Measurements from ENCODE around the gene CCDC169. TPM values are rescaled to one million over a fixed set of nuclear protein-coding genes. Genes with fewer than 3 reads are reported as not detected.
"Not testable (repeated sequence)": the region's sequence is repeated elsewhere in the genome, so short reads cannot be mapped to it uniquely, and the experiment has no call there.

The CCDC169 gene
- total and polyA plus RNA-seq, 3 experiments from 2014 or later = not detected

DNA sequence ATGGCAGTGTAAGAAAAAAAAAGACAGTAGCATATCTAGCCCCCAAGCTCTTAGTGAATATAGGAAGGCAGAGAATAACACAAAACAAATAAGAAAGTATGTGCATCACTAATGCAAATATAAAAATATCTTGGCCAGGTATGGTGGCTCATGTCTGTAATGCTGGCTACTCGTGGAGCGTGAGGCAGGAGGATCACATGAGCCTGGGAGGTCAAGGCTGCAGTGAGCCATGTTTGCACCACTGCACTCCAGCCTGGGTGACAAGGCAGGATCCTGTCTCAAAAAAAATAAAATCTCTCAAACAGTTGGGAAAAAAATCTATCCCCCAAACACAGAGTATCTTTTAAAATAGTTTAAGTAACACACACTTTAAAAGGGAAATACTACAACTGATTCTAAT lies 31.2 kb upstream of the CCDC169 start:
- Mint-ChIP-seq H3K4me3 (no peak overlapping the region), H3K36me3 (peaks cover 0 to 18% (median 0%) of the 10 kb centered on the region in 3 donors), H3K27ac (peak overlapping the region in 1 of 8 donors; percentile 7), H3K4me1 (peaks cover 2 to 7% (median 4%) of the 10 kb centered on the region in 3 donors), H3K9me3 (no peaks in the 10 kb centered on the region), H3K27me3 (peaks cover 0 to 2% of the 10 kb centered on the region in 2 donors)
- Histone ChIP-seq H3K27ac (ENCODE audit: low read depth, low read length) (no peak overlapping the region), H3K4me1 (ENCODE audit: insufficient read depth, low read length) (no peaks in the 10 kb centered on the region), H3K36me3 (ENCODE audit: insufficient read depth, low read length) (peaks cover 14% of the 10 kb centered on the region), H3K4me3 (ENCODE audit: low read length) (no peak overlapping the region), H3K9me3 (ENCODE audit: low read length) (no peaks in the 10 kb centered on the region), H3K27me3 (ENCODE audit: insufficient read depth, low read length, poor library complexity, severe bottlenecking) (no peaks in the 10 kb centered on the region)
- no peak for DNase-seq
- ChIA-PET POLR2A (no interaction called here), CTCF (no interaction called here)

DNA sequence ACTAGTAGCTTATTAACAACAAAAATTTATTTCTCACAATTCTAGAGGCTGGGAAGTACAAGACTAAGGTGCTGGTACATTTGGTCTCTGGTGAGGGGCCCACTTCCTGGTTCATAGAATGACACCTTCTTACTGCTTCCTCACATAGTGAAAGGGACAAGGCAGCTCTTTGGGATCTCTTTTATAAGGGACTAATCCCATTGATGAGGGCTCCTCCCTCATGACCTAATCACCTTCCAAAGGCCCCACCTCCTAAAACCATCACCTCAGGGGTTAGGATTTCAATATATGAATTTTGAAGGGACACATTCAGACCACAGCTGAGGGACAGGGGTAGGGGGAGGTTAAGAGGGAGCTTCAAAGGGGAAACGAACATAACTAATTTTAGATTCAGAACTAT lies 28.3 kb upstream of the CCDC169 start:
- H3K9me3 ChIP-seq (ENCODE audit: low read length) = no peaks in the 10 kb centered on the region
- Mint-ChIP-seq H3K36me3 (peaks cover 0 to 15% (median 0%) of the 10 kb centered on the region in 3 donors), H3K4me3 (no peak overlapping the region), H3K27me3 (no peaks in the 10 kb centered on the region), H3K27ac (no peak overlapping the region), H3K4me1 (no peaks in the 10 kb centered on the region), H3K9me3 (peaks cover 0 to 4% (median 0%) of the 10 kb centered on the region in 5 donors)
- no peak overlapping the region for H3K4me3 ChIP-seq (ENCODE audit: low read length)
- no peak overlapping the region for H3K27ac ChIP-seq (ENCODE audit: low read depth, low read length)
- CTCF ChIA-PET = no interaction called here
- no peak for DNase-seq
- POLR2A ChIA-PET = no interaction called here
- peaks cover 11% of the 10 kb centered on the region for H3K36me3 ChIP-seq (ENCODE audit: insufficient read depth, low read length)
- no peaks in the 10 kb centered on the region for H3K4me1 ChIP-seq (ENCODE audit: insufficient read depth, low read length)
- H3K27me3 ChIP-seq (ENCODE audit: insufficient read depth, low read length, poor library complexity, severe bottlenecking) = no peaks in the 10 kb centered on the region

DNA sequence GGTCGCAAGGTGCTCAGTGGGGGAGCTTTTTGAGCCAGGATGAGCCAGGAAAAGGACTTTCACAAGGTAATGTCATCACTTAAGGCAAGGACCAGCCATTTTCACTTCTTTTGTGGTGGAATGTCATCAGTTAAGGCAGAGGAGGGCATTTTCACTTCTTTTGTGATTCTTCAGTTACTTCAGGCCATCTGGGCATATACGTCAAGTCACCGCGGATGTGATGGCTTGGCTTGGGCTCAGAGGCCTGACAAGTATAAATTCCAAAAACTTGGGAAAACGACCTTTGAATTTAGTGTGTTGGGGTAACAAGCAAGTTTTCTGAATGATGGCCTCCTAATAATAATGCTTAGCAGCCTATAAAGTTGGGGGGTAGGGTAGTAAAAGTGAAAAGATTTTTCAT lies 27.3 kb upstream of the CCDC169 start:
- H3K4me3 ChIP-seq (ENCODE audit: low read length); CTCF ChIA-PET; H3K4me3 Mint-ChIP-seq; H3K27ac ChIP-seq (ENCODE audit: low read depth, low read length); H3K27me3 Mint-ChIP-seq; H3K9me3 Mint-ChIP-seq; POLR2A ChIA-PET; H3K4me1 ChIP-seq (ENCODE audit: insufficient read depth, low read length); H3K4me1 Mint-ChIP-seq; H3K36me3 ChIP-seq (ENCODE audit: insufficient read depth, low read length); DNase-seq; H3K9me3 ChIP-seq (ENCODE audit: low read length); H3K27ac Mint-ChIP-seq; H3K27me3 ChIP-seq (ENCODE audit: insufficient read depth, low read length, poor library complexity, severe bottlenecking): not testable (repeated sequence)
- H3K36me3 Mint-ChIP-seq = peaks cover 0 to 15% (median 0%) of the 10 kb centered on the region in 3 donors

DNA sequence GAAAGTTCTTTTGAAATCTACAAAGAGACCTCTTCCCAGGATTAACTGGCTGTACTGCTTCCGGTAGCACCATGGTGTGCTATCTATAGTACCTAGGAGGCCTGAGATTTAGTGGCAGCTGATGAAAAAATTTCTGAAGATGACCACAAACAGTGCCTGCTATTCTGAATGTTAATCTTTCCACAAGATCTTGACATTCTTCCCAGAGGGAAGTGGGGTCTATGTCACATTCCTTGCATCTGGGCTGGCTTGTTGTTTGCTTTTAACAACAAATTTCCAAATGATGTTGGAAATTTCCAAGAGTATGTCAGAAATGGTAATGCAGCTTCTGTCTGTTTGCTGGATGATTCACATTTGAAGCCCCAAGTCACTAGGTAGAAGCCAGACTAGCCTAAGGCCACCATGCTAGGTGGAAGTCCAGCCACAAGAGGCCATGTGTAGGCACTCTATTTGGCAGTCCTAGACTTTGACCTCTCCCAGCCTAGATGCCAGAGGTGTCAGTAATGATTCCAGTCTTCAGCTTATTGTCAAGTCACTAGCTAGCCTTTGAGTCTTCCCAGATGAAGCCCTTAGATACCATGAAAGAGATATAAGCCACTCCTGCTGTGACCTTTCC lies 26.4 kb upstream of the CCDC169 start:
- no peaks in the 10 kb centered on the region for H3K27me3 ChIP-seq (ENCODE audit: insufficient read depth, low read length, poor library complexity, severe bottlenecking)
- peaks cover 0 to 4% (median 0%) of the 10 kb centered on the region in 5 donors for H3K9me3 Mint-ChIP-seq
- DNase-seq = no peak
- H3K27ac ChIP-seq (ENCODE audit: low read depth, low read length) = no peak overlapping the region
- peaks cover 10% of the 10 kb centered on the region for H3K36me3 ChIP-seq (ENCODE audit: insufficient read depth, low read length)
- H3K4me3 Mint-ChIP-seq = no peak overlapping the region
- CTCF ChIA-PET = no interaction called here
- POLR2A ChIA-PET = no interaction called here
- H3K4me3 ChIP-seq (ENCODE audit: low read length) = no peak overlapping the region
- H3K27ac Mint-ChIP-seq = no peak overlapping the region
- H3K4me1 ChIP-seq (ENCODE audit: insufficient read depth, low read length) = no peaks in the 10 kb centered on the region
- H3K4me1 Mint-ChIP-seq = no peaks in the 10 kb centered on the region
- no peaks in the 10 kb centered on the region for H3K9me3 ChIP-seq (ENCODE audit: low read length)
- peaks cover 0 to 15% (median 0%) of the 10 kb centered on the region in 3 donors for H3K36me3 Mint-ChIP-seq
- no peaks in the 10 kb centered on the region for H3K27me3 Mint-ChIP-seq

DNA sequence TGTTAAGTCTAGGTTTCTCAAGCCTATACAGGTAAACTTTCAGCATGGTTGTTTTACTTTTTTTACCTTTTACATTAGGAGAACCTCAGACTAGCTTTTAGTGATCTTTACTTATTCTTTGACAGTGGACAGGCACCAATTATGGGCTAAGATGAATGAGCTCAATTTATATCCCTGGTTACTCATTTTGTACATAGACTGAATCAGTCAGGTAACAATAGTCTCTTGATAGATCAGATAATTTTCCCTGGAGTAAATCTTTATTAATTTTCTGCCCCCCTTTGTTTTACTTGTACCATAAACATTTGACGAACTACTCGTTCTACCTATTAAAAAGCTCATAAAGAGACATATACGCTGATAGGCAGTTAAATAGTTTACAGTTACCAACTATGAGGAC lies 25.8 kb upstream of the CCDC169 start:
- no peak for DNase-seq
- no peak overlapping the region for H3K27ac Mint-ChIP-seq

DNA sequence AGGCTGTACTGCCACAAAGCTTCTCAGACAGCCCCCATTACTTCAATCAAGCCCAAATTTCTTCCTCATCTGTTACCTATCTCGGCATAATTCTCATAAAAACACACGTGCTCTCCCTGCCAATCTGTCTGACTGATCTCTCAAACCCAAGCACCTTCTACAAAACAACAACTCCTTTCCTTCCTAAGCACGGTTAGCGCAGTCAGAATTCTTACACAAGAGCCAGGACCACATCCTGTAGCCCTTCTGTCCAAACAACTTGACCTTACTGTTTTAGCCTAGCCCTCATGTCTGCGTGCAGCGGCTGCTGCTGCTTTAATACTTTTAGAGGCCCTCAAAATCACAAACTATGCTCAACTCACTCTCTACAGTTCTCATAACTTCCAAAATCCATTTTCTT lies 22.2 kb upstream of the CCDC169 start:
- POLR2A ChIA-PET; H3K36me3 Mint-ChIP-seq; H3K27me3 Mint-ChIP-seq; H3K27ac ChIP-seq (ENCODE audit: low read depth, low read length); H3K27me3 ChIP-seq (ENCODE audit: insufficient read depth, low read length, poor library complexity, severe bottlenecking); DNase-seq; H3K4me3 Mint-ChIP-seq; CTCF ChIA-PET; H3K9me3 ChIP-seq (ENCODE audit: low read length); H3K27ac Mint-ChIP-seq; H3K4me1 Mint-ChIP-seq; H3K36me3 ChIP-seq (ENCODE audit: insufficient read depth, low read length); H3K9me3 Mint-ChIP-seq; H3K4me1 ChIP-seq (ENCODE audit: insufficient read depth, low read length); H3K4me3 ChIP-seq (ENCODE audit: low read length): not testable (repeated sequence)

More for the DNA sequence above, 25.8 kb upstream of the CCDC169 start:
- Mint-ChIP-seq H3K9me3 (peaks cover 0 to 4% (median 0%) of the 10 kb centered on the region in 5 donors), H3K36me3 (peaks cover 0 to 12% (median 0%) of the 10 kb centered on the region in 3 donors), H3K27me3 (no peaks in the 10 kb centered on the region), H3K4me3 (no peak overlapping the region), H3K4me1 (no peaks in the 10 kb centered on the region)
- Histone ChIP-seq H3K9me3 (ENCODE audit: low read length) (no peaks in the 10 kb centered on the region), H3K27me3 (ENCODE audit: insufficient read depth, low read length, poor library complexity, severe bottlenecking) (no peaks in the 10 kb centered on the region), H3K4me1 (ENCODE audit: insufficient read depth, low read length) (no peaks in the 10 kb centered on the region), H3K4me3 (ENCODE audit: low read length) (no peak overlapping the region), H3K27ac (ENCODE audit: low read depth, low read length) (no peak overlapping the region), H3K36me3 (ENCODE audit: insufficient read depth, low read length) (peaks cover 10% of the 10 kb centered on the region)
- POLR2A ChIA-PET = no interaction called here
- CTCF ChIA-PET = no interaction called here

DNA sequence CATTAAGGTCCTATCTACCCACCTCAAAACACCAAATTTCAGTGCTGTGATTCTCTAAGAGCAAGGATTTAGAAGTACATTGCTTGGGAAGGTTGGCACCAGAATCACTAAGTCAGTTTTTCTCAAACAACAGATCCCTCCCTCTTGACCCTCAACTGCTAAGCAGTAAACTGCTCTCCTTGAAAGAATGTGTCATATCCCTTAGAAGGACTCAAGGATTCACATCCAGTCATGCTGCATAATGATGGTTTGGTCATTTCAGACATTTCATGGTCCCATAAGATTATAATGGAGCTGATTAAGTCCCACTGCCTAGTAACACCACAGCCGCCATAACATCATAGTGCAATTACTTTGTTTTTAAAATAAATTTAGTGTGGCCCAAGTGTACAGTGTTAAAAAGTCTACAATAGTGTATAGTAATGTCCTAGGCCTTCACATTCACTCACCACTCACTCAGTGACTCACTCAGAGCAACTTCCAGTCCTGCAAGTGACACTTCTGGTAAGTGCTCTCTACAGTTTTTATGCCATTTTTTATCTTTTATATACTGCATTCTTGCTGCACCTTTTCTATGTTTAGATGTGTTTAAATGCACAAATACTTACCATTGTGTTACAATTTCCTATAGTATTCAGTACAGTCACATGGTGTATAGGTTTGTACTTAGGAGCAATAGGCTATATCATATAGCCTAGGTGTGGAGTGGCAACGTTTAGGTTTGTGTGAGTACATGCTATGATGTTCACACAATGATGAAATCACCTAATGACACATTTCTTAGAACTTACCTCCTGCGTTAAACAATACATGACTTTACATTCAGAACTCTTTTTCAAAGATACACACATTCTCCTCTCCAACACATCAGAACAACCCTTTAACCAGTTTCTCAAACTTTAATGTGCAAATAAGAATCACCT lies 15.7 kb upstream of the CCDC169 start:
- Histone ChIP-seq H3K27me3 (ENCODE audit: insufficient read depth, low read length, poor library complexity, severe bottlenecking) (no peaks in the 10 kb centered on the region), H3K27ac (ENCODE audit: low read depth, low read length) (no peak overlapping the region), H3K4me1 (ENCODE audit: insufficient read depth, low read length) (no peaks in the 10 kb centered on the region), H3K9me3 (ENCODE audit: low read length) (no peaks in the 10 kb centered on the region), H3K4me3 (ENCODE audit: low read length) (no peak overlapping the region), H3K36me3 (ENCODE audit: insufficient read depth, low read length) (peaks cover 6% of the 10 kb centered on the region)
- DNase-seq = no peak
- no peak overlapping the region for H3K4me3 Mint-ChIP-seq
- H3K4me1 Mint-ChIP-seq = no peaks in the 10 kb centered on the region
- no peaks in the 10 kb centered on the region for H3K27me3 Mint-ChIP-seq
- peak overlapping the region in 1 of 8 donors; percentile 43 for H3K27ac Mint-ChIP-seq
- H3K36me3 Mint-ChIP-seq = peaks cover 0 to 6% (median 0%) of the 10 kb centered on the region in 3 donors
- POLR2A ChIA-PET = no interaction called here
- CTCF ChIA-PET = no interaction called here
- peaks cover 0 to 7% (median 0%) of the 10 kb centered on the region in 5 donors for H3K9me3 Mint-ChIP-seq

DNA sequence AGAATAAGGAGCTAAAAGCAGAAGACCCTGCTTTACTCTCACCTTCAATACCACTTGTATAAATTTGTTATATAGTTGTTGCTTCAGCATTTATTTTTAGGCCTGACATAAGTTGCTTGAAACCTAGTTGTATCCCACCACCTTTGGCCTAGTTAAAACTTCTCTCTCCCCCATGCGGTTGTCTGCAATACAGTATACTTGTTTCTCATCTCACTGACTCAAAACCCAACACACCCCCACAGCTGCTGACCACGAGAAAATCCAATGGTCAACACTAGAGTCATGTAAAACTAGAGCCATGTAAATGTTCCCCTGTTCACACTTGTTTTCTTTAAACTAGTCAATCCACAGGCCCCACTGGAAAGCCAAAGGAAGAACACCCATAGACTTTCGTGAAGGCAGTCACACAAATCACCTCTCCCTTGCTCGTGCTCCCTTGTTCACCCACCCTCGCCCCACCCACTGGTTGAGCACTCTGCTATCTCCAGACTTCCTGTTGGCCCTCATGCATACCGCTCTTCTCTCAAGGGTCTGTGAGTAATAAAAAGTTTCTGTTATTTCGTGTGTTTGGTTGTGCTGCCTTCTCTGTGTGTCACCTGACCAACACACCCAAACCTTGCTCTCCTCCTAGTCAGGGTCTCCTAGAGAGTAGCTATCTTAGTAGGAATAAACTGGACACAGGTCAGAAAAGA lies 12.9 kb upstream of the CCDC169 start:
- Mint-ChIP-seq H3K4me1 (no peaks in the 10 kb centered on the region), H3K27ac (no peak overlapping the region), H3K27me3 (no peaks in the 10 kb centered on the region), H3K9me3 (peaks cover 0 to 3% (median 0%) of the 10 kb centered on the region in 5 donors), H3K4me3 (no peak overlapping the region), H3K36me3 (peaks cover 0 to 6% (median 0%) of the 10 kb centered on the region in 3 donors)
- H3K27me3 ChIP-seq (ENCODE audit: insufficient read depth, low read length, poor library complexity, severe bottlenecking) = no peaks in the 10 kb centered on the region
- H3K36me3 ChIP-seq (ENCODE audit: insufficient read depth, low read length) = peaks cover 6% of the 10 kb centered on the region
- CTCF ChIA-PET = no interaction called here
- no peaks in the 10 kb centered on the region for H3K4me1 ChIP-seq (ENCODE audit: insufficient read depth, low read length)
- POLR2A ChIA-PET = no interaction called here
- H3K9me3 ChIP-seq (ENCODE audit: low read length) = no peaks in the 10 kb centered on the region
- DNase-seq = no peak
- H3K27ac ChIP-seq (ENCODE audit: low read depth, low read length) = no peak overlapping the region
- H3K4me3 ChIP-seq (ENCODE audit: low read length) = no peak overlapping the region
